GM12873 (cell line): Measurements from ENCODE around the gene ANKRD42.

Experiments used
- TF ChIP-seq, protein P1 (sequence below): IDR thresholded peaks from 2 replicates; pipeline ENCODE4 v1.5.1; 2012; ENCODE audit warnings: low read depth, mild to moderate bottlenecking, moderate library complexity, low read length, control low read depth; ENCODE audit not compliant: insufficient read depth; ENCODE audit errors: missing control alignments

Gene ANKRD42

DNA sequence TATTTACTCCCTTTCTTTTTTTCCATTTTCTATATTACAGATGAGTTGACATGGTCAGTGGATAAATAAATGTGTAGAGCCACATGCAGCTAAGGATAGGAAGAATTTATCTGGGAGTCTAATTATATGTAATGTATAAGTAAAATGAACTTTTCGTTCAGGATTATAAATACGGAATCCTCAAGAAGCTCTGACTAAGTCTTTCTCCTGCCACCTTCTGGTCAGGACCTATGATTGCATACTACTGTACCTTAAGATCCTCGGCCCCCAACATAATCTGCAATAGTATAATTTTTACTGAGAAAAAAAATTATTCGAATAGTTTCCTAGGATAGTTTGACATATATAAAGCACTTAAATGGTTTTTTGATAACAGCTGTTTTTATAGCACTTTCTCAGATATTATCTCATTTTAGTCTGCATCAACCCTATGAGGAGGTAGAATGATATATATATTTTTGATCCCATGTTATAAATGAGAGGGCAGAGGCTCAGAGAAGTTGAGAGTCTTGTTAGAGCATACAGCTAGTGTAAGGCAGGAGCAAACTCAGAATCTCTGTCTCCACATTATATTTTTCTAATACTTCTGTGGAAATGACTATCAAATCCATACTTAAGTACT is 56.6 kb downstream of the ANKRD42 start:
- TF ChIP-seq, protein P1, sequence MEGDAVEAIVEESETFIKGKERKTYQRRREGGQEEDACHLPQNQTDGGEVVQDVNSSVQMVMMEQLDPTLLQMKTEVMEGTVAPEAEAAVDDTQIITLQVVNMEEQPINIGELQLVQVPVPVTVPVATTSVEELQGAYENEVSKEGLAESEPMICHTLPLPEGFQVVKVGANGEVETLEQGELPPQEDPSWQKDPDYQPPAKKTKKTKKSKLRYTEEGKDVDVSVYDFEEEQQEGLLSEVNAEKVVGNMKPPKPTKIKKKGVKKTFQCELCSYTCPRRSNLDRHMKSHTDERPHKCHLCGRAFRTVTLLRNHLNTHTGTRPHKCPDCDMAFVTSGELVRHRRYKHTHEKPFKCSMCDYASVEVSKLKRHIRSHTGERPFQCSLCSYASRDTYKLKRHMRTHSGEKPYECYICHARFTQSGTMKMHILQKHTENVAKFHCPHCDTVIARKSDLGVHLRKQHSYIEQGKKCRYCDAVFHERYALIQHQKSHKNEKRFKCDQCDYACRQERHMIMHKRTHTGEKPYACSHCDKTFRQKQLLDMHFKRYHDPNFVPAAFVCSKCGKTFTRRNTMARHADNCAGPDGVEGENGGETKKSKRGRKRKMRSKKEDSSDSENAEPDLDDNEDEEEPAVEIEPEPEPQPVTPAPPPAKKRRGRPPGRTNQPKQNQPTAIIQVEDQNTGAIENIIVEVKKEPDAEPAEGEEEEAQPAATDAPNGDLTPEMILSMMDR = peak; percentile 61

DNA sequence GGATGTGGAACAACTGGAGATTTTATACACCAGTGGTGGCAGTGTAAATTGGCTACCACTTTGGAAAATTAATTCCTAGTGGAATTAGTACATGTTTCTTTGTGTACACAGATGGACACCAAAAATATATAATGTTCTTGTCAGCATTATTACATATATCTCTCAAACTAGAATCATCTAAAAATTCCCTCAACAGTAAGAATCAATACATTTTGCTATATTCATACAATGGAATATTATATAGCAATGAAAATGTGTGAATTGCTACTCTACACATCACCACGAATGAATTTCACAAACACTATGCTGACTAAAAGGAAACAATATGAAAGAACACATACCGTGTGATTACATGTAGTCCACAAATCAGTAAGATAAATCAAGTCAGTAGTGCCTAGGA is 58.8 kb downstream of the ANKRD42 start:
- TF ChIP-seq, protein P1 = no peak

DNA sequence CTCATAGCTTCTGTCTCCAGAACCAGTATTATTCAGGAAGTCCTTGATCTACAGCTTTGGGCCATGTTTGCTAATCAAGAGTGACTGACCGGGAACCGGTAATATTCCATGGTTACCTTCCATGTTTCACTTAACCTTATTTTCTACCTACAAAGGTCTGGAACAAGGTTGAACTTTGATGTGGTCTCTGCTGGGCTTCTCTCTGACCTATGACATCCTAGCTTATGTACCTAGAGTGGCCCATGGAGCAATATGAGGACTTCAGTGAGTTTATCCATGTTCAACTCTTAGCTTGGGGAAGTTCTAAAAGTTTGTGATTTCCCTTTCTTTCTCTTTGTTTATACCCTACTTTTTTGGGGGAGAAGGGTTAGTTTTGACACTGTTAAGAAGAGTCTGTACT is 59.4 kb downstream of the ANKRD42 start:
- TF ChIP-seq, protein P1 = no peak

DNA sequence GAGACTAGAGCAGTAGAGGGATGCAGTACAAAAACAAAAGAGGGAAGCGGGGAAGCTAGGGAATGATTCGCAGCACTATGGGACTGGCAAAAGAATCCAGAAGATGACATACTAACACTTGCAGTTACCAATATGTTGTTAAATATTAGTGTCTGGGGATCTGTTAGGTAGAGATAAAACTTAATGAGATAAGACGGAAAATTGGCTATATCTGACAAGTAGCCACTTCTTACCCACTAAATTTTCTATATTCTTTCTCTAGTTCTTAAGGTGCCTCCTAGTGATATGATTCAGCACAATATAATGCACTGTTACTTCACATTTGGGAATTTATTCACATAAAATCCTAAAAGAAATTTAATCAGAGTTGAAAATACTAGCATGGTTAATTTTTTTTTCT is 61.9 kb downstream of the ANKRD42 start:
- TF ChIP-seq, protein P1 = no peak

DNA sequence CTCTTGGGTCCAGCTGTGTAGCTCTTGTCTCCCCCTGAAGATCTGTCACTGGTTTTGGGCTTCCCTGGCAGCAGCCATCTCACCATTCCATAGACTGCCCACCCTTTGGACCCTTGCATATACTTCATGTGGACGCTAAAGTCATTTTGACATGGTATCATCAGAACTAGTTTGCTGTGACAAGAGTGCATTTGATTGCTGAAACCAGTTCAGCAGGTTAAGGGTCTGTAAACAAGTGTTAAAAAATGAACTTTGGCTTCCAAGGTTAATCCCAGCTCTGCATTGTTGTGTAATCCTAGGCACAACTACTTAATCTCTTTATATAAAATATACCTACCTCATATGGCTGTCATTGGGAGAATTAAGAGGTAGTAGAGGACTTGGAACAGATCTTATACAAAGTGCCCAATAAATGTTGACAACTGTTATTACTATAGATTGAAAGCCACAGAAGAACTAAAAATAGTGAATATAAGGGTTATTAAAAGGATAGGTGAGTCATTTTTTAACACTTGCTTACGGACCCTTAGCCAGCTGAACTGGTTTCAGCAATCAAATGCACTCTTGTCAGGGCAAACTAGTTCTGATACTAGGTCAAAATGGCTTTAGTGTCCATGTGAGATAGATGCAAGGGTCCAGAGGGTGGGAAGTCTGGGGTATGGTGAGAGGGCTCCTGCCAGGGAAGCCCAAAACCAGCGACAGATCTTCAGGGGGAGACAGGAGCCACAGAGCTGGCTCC is 63.3 kb downstream of the ANKRD42 start:
- TF ChIP-seq, protein P1 = no peak

DNA sequence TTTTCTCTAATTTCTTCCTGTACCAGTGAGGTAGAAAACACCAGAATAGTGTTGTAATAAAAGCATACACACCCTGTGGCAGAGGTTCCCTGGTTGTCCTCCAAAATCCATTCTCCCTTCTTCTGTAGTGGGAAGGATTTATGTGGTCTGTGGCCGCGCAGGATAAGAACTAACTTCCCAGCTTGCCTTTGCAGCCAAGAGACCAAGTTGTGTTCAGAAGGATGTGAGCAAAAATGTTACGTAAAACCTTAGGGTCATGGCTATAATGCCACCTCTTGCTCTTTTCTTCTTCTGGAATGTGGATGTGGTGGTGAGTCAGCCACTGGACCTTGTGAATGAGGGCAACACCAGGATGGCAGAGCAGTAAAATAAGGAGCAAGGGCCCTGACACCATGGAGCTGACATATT is 64.3 kb downstream of the ANKRD42 start:
- TF ChIP-seq, protein P1 = no peak

DNA sequence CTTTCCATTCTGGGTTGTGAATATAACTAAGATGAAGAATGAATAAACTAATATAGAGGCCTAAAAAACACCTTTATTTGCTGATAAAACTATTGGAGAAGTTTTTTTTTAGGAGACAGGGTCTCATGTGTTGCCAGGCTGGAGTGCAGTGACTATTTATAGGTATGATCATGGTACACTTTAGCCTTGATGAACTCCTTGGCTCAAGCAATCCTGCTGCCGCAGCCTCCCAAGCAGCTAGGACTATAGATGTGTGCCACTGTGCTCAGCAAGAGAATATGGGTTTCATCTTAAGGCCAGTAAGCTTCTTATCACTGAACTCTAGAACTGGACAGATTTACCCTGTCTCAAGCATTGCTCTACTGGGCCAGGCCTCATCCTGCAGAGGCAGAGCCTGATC is 66.0 kb downstream of the ANKRD42 start:
- TF ChIP-seq, protein P1 = no peak
